Body of pancreas (tissue), 4 donors: ENCODE measurements around the gene KIF18B. TPM values are rescaled to one million over a fixed set of nuclear protein-coding genes. Genes with fewer than 3 reads are reported as not detected.

Experiments
- ATAC-seq: fragments of 150-250 bp; one replicate; pipeline ENCODE4 v1.9.1; 2016
- DNase-seq, 4 donors: peaks; one replicate each; pipeline ENCODE4 v3.0.0-alpha.2; 2019
- H3K27ac ChIP-seq, 4 donors: fragments of 200-600 bp; sonication (generic); 1 replicate in 3 of 4; 2 replicates in 1 of 4; pipeline versions ENCODE4 v1.5.1 to v1.6.1; 2016 to 2019; ENCODE audit warnings: mild to moderate bottlenecking in 1 of 4, mixed read lengths in 1 of 4, moderate library complexity in 1 of 4
- H3K27me3 ChIP-seq, 2 donors: fragments of 200-600 bp; sonication (generic); one replicate each; pipeline ENCODE4 v1.6.0; 2016; ENCODE audit warnings: mild to moderate bottlenecking in 1 of 2
- H3K36me3 ChIP-seq, 2 donors: fragments of 200-600 bp; sonication (generic); replicated peaks in 1 of 2; 2 replicates each; pipeline ENCODE4 v1.5.1; 2016; ENCODE audit warnings: low read depth in 2 of 2; ENCODE audit not compliant: insufficient read depth in 1 of 2
- H3K4me1 ChIP-seq: fragments of 200-600 bp; sonication (generic); one replicate; pipeline ENCODE4 v1.6.0; 2016
- H3K4me3 ChIP-seq, 2 donors: fragments of 200-600 bp; sonication (generic); 1 replicate in 1 of 2; 2 replicates in 1 of 2; pipeline ENCODE4 v1.5.1; 2016 to 2019
- H3K9me3 ChIP-seq, 3 donors: fragments of 200-600 bp; sonication (generic); 1 replicate in 2 of 3; 2 replicates in 1 of 3; pipeline ENCODE4 v1.5.1; 2016
- CTCF ChIP-seq, 7 experiments: fragments of 450-650 bp in 4 of 7; fragments of 200-600 bp in 3 of 7; sonication (generic) in 3 of 7; IDR thresholded peaks; one replicate each; pipeline ENCODE4 v1.5.1; 2016 to 2019; ENCODE audit warnings: antibody characterized with exemption in 7 of 7
- POLR2A ChIP-seq, 3 donors: fragments of 450-650 bp; IDR thresholded peaks; one replicate each; pipeline ENCODE4 v1.6.1; 2016; ENCODE audit warnings: antibody characterized with exemption in 3 of 3, mild to moderate bottlenecking in 2 of 3
- WGBS, 2 donors: methylation state at CpG; one replicate each; pipeline ENCODE4 v1.1.5; 2017; 5-methylcytosine and 5-hydroxymethylcytosine counted together
- intact Hi-C: fragments of 100-400 bp; cut with DNase I; formaldehyde crosslinking; loops from one replicate; pipeline ENCODE4 v1.15.1; 2023
- total RNA-seq, 2 donors: library from RNA; depleted of rRNA; stranded (reverse); fragments of >200 nt; gene quantifications; one replicate each; pipeline ENCODE4 v1.1.0, GENCODE V29; 2016

Gene KIF18B
- total RNA-seq, 2 donors from 2014 or later, result 0.26 TPM; not detected in 1

- WGBS, 2 donors, result 36 to 53% methylated on average over 2 to 7 of the region's 7 CpGs
- Histone ChIP-seq H3K4me3 (no peak overlapping the region), H3K9me3 (no peaks in the 10 kb centered on the region), H3K36me3 (no peaks in the 10 kb centered on the region), H3K27me3 (no peaks in the 10 kb centered on the region), H3K27ac (no peak overlapping the region), H3K4me1 (peaks cover 20% of the 10 kb centered on the region)
- no peak for TF ChIP-seq CTCF (IDR thresholded peaks at IDR 0.05)
- TF ChIP-seq POLR2A (IDR thresholded peaks at IDR 0.05), result no peak
- DNase-seq (no peak), ATAC-seq (no peak)
- intact Hi-C loops, result no loop called here
Measured at GRCh38 chr17:44977814-44978550, 30.4 kb upstream of the KIF18B start.

DNA sequence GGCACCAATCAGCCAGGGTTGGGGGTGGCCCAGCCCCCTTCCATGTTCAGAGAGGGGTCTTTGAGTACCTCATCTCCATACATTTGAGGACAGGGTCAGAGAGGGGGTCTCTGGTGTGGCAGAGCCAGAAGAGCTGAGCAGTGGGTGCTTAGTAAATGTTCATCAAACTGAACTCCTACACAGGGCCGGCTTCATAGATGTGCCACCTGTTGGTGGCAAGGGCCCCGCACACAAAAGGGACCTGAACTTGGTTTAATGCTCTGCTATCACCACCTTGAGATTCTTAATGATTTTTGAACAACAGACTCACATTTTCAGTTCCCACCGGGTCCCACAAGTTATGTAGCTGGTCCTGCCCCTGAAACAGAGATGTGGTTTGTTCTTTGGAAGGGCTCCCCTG lies 29.5 kb upstream of the KIF18B start:
- Histone ChIP-seq H3K4me3 (no peak overlapping the region), H3K27ac (no peak overlapping the region), H3K36me3 (no peaks in the 10 kb centered on the region), H3K9me3 (no peaks in the 10 kb centered on the region), H3K4me1 (peaks cover 18% of the 10 kb centered on the region), H3K27me3 (no peaks in the 10 kb centered on the region)
- TF ChIP-seq CTCF (IDR thresholded peaks at IDR 0.05), result no peak
- no peak for TF ChIP-seq POLR2A (IDR thresholded peaks at IDR 0.05)
- intact Hi-C loops, result no loop called here
- DNase-seq, result no peak
- no peak for ATAC-seq
- WGBS, 2 donors, result 56 to 60% methylated on average over 3 of the region's 3 CpGs

GRCh38 chr17:44976206-44976605 lies 28.6 kb upstream of the KIF18B start:
- Histone ChIP-seq H3K27me3 (no peaks in the 10 kb centered on the region), H3K4me3 (no peak overlapping the region), H3K9me3 (no peaks in the 10 kb centered on the region), H3K4me1 (peaks cover 11% of the 10 kb centered on the region), H3K36me3 (no peaks in the 10 kb centered on the region), H3K27ac (no peak overlapping the region)
- no peak for DNase-seq
- 58 to 71% methylated on average over 10 of the region's 13 CpGs for WGBS, 2 donors
- intact Hi-C loops, result no loop called here
- TF ChIP-seq POLR2A (IDR thresholded peaks at IDR 0.05) (no peak), CTCF (IDR thresholded peaks at IDR 0.05) (no peak)
- no peak for ATAC-seq

DNA sequence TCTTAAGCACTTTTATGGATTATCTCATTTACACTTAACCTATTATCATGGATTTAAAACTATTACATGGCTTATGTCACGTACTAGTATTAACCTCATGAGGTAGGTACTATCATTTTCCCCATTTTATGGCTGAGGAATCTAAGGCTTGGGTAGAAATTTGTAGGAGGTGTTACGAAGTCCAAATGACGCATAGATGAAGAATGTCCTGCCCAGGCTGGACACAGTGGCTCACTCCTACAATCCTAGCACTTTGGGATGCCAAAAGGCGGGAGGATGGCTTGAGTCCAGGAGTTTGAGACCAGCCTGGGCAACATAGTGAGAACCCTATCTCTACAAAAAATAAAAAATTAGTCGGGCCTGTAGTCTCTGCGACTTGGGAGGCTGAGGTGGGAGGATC lies 25.4 kb upstream of the KIF18B start:
- H3K27ac ChIP-seq, result no peak overlapping the region
- no peaks in the 10 kb centered on the region for H3K9me3 ChIP-seq
- TF ChIP-seq CTCF (IDR thresholded peaks at IDR 0.05), result no peak
- H3K4me1 ChIP-seq, result peaks cover 15% of the 10 kb centered on the region
- intact Hi-C loops, result no loop called here
- no peaks in the 10 kb centered on the region for H3K36me3 ChIP-seq
- WGBS, 2 donors, result 80 to 84% methylated on average over 6 of the region's 6 CpGs
- DNase-seq, result no peak
- ATAC-seq, result no peak
- H3K4me3 ChIP-seq, result no peak overlapping the region
- H3K27me3 ChIP-seq, result no peaks in the 10 kb centered on the region
